GM11168 (cell line): ENCODE data around the gene SPOCK1.
"Not testable (repeated sequence)": the region's sequence is repeated elsewhere in the genome, so short reads cannot be mapped to it uniquely, and the experiment has no call there.

Experiments
- in situ Hi-C: fragments of 300-500 bp; cut with MboI; formaldehyde crosslinking; loops from one replicate; pipeline ENCODE4 v1.12.0; 2022; ENCODE audit warnings: low sequenced_read_pairs; ENCODE audit not compliant: unreplicated experiment

Gene SPOCK1

DNA sequence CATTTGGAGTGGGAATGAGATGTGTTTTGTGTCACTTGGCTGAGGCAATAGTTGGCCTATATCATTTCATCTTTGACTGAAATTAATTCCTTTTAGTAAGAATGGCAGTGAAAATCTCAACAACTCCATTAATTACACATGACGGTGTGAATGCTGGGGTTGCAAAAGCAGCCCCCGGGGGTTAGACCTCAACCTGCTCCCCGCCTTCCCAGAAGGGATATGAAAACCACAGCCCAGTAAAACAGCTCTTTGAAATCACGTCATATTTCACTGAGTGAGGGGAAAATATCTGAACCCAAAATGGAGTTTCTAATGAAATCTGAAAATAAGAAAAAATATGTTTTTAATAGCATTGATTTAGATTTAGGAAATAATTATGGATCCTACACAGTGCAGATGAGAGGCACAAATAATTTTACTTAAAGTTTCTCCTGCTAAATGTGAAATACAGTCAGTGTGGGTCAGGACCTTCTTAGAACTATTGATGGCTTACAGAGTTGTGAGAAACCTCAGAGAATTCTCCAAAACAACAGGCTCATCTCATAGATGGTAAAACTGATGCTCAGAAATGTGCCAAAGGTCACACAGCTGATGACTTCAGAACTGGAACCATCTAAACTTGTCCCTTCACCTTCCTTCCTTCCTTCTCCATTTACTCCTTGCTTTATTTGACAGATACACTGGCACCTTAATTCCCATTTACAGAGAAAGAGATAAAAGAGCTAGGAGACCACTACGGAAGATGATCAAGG lies 96.5 kb downstream of the SPOCK1 start:
- in situ Hi-C loops: no loop called here

- in situ Hi-C loops: no loop called here
Observed at GRCh38 chr5:137401946-137402345, 97.2 kb downstream of the SPOCK1 start.

GRCh38 chr5:137400571-137400970 lies 98.6 kb downstream of the SPOCK1 start:
- in situ Hi-C loops: no loop called here

- in situ Hi-C loops: no loop called here
Observed at GRCh38 chr5:137399911-137400310, 99.2 kb downstream of the SPOCK1 start.

DNA sequence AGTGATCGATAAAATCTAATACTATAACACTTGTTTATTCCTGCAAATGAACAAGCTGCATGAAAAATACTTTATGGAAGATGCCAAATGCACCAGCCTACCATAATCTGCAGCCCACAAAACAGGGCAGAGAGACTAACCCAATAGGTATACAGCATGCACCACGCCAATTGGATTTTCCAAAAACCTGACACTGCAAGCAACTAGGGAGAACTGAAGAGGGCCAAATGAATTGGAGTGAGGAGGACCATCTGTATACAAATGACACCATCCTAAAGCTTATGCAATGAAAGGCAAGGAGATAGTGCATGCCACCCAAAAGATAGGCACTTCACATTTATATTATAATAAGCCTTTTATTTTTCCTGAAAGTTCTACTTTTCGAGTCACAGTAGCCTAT lies 100.4 kb downstream of the SPOCK1 start:
- in situ Hi-C loops: no loop called here

GRCh38 chr5:137398154-137398553 lies 101.0 kb downstream of the SPOCK1 start:
- in situ Hi-C loops: no loop called here

DNA sequence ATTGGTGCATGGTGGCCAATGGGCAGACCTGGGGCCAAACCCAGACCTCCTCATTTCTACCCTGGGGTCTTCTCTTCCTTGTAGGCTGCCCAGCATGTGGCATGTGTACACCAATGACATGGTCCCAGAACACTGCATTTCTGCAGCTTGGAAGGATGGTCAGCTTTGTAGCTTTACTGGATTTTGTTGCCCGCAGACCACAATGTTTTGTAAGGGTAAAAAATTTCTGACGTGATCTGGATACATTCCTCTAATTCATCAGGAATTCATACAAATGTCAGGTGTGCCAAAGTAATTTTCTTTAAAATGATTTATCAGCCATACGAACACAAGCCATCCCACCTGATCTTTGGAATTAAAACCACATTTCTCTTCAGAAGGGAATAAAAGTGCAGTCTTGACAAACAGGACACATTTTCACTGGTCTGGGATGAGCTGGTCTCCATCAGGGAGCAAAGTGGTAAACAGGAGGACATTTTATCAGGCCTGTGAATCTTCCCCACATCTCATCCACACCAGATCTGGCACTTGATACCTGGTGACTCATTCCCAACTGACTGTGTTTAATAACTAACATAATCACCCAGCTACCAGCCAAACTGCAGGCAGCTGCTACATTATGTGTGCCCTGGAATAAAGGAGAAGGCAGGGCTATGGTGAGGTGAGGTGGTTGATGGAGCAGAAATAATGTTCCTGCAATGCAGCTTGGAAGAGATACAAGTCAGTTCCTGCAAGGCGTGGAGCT lies 103.9 kb downstream of the SPOCK1 start:
- in situ Hi-C loops: no loop called here

GRCh38 chr5:137394380-137394779 lies 104.7 kb downstream of the SPOCK1 start:
- in situ Hi-C loops: no loop called here

- in situ Hi-C loops: no loop called here
Observed at GRCh38 chr5:137393196-137393993, 105.7 kb downstream of the SPOCK1 start.

DNA sequence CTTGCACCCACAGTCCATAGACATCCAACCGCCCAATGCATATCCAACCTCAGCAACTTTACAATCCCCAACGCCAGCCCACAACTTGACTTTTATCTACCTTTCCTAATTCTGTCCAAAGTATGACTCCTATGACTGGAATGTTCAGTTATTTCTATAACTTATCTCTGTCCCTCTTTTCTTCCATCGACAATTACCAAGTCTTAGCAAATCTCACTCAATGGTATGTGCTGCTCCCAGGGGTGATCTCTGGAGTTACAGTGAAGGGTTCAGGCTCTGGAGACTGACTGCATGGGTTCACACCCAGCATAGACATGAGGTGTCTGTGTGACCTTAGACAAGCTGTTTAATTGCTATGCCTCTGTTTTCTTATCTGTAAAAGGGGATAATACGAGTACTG lies 106.9 kb downstream of the SPOCK1 start:
- in situ Hi-C loops: no loop called here

GRCh38 chr5:137391044-137391443 lies 108.1 kb downstream of the SPOCK1 start:
- in situ Hi-C loops: not testable (repeated sequence)

DNA sequence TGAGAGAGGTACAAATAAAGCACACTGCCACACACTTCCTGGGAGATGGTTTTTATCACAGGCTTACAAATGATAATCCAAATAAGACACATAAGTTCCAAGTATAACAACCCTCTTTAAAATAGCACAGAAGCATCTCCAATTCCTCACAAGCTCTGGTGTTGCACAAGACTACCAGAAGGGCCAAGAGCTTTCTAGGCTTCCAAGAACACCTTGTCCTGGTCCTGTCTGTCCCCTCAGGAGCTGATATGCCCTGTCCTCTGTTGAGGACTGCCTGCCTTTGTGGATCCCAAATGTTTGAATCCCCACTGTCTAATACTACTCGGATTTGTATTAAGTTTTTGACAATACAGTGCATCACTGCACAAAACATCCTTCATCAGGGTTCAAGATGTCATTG lies 110.1 kb downstream of the SPOCK1 start:
- in situ Hi-C loops: no loop called here

DNA sequence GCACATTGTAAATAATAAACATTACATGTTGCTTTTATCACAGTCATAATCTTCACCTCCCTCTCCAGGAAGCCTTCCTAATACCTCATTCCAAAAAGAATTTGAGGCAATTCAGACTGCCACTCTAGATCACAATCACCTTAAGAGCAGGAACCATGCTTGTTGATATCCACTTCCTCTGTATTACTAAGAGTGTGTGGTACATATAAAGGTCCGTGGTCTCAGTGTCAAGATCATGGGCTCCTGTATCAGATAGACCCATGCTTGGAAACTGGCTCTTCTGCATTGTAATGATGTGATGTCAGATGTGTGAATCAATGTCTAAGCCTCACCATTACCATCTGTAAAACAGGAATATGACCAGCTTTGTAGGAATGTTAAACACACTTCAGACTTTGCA lies 114.1 kb downstream of the SPOCK1 start:
- in situ Hi-C loops: no loop called here

- in situ Hi-C loops: no loop called here
Observed at GRCh38 chr5:137383909-137384308, 115.2 kb downstream of the SPOCK1 start.

DNA sequence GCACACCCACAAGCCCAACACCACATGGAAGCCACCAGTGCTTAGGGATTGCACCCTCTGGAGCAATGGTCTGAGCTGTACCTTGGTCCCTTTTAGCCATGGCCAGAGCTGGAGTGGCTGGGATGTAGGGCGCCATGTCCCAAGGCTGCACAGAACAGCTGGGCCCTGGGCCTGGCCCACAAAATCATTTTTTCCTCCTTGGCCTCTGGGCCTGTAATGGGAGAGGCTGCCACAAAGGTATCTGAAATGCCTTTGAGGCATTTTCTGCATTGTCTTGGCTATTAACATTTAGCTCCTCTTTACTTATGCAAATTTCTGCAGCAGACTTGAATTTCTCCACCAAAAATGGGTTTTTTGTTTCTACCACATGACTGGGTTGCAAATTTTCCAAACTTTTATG lies 117.6 kb downstream of the SPOCK1 start:
- in situ Hi-C loops: no loop called here

GRCh38 chr5:137379555-137380286 lies 119.4 kb downstream of the SPOCK1 start:
- in situ Hi-C loops: no loop called here

DNA sequence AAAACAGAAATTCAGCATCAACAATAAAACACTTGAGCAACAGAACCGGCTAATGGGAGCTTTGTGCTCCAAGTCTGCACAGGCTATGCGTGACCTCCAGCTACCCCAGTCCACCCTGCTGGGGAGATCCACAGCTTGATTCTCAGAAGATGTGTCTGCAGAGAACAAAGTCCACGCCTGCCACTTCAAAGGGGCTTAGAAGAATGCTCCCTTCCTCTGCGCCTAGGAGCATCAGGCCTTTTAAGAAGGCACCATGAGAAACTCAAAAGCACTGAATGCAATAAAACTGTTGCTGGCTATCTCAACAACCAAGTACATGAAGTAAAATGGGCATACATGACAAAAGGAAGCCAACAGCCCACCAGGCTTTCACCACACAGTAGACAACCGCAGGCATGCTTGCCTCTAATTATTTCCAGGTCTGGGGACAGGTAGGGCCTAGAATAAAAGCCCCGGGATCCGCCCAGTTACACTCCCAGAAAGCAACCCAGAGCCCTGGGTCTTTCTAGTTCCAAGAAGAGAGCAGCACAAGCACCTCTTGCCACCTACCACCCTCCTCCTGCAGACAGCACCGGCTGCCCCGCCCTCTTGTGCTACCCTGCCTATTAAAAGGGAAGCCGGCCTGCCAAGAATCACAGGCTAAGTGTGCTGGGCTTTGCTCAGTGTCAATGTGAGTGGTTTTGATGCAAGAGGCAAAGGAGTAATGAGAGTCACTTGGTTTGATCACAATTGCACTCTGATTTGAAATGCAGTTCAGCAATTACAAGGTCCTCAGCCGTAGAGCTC lies 123.2 kb downstream of the SPOCK1 start:
- in situ Hi-C loops: no loop called here

- in situ Hi-C loops: no loop called here
Observed at GRCh38 chr5:137374110-137374714, 124.9 kb downstream of the SPOCK1 start.

DNA sequence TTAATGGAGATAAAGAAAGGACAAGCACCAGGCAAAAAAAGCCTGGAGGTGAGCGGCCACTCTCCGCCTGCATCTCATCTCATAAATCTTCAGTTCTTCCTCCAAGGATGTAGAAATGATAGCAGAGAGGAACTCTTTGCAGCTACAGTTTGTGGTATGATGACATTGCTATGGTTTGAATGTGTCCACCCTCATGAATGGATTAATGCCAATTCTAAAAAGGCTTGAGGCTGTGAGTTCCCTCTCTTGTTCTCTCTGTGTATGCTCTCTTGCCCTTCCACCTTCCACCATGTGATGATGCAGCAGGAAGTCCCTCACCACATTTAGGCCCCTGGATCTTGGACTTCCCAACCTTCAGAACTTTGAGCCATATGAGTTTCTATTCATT lies 126.4 kb downstream of the SPOCK1 start:
- in situ Hi-C loops: no loop called here
